Superior temporal gyrus (tissue), 1 donor: ENCODE data around the gene ARFGAP3.
"Not testable (repeated sequence)": the region's sequence is repeated elsewhere in the genome, so short reads cannot be mapped to it uniquely, and the experiment has no call there.

Experiments used
- DNase-seq: peaks from one replicate; pipeline ENCODE4 v3.0.0-alpha.2; 2016; ENCODE audit errors: extremely low spot score

The ARFGAP3 gene

GRCh38 chr22:42768385-42769035 lies 88.6 kb downstream of the ARFGAP3 start:
- no peak for DNase-seq

GRCh38 chr22:42766860-42767259 lies 90.2 kb downstream of the ARFGAP3 start:
- DNase-seq = no peak

- DNase-seq = no peak
Measured at GRCh38 chr22:42764895-42765363, 92.1 kb downstream of the ARFGAP3 start.

GRCh38 chr22:42763965-42764480 lies 93.0 kb downstream of the ARFGAP3 start:
- DNase-seq = no peak

GRCh38 chr22:42760806-42761565 lies 96.1 kb downstream of the ARFGAP3 start:
- DNase-seq = no peak

- no peak for DNase-seq
Measured at GRCh38 chr22:42758931-42759629, 98.0 kb downstream of the ARFGAP3 start.

GRCh38 chr22:42755553-42755952 lies 101.5 kb downstream of the ARFGAP3 start:
- not testable (repeated sequence) for DNase-seq

- not testable (repeated sequence) for DNase-seq
Measured at GRCh38 chr22:42755121-42755520, 102.0 kb downstream of the ARFGAP3 start.

GRCh38 chr22:42754658-42755057 lies 102.4 kb downstream of the ARFGAP3 start:
- no peak for DNase-seq

GRCh38 chr22:42752912-42753311 lies 104.2 kb downstream of the ARFGAP3 start:
- no peak for DNase-seq

- DNase-seq = no peak
Measured at GRCh38 chr22:42752230-42752746, 104.8 kb downstream of the ARFGAP3 start.

GRCh38 chr22:42750421-42750820 lies 106.7 kb downstream of the ARFGAP3 start:
- DNase-seq = not testable (repeated sequence)

- DNase-seq = no peak
Measured at GRCh38 chr22:42747701-42748513, 109.2 kb downstream of the ARFGAP3 start.
